ENCODE data around the gene TNIP1. TPM values are rescaled to one million over a fixed set of nuclear protein-coding genes. Genes with fewer than 3 reads are reported as not detected.

Gene TNIP1
- total RNA-seq, 1 experiment from 2014 or later: 41.9 TPM

- DNase-seq (ENCODE audit: low spot score): no peak
These were observed 15.2 kb downstream of the TNIP1 start for GRCh38 chr5:151065609-151066008.

GRCh38 chr5:151064916-151065499 is 15.8 kb downstream of the TNIP1 start:
- DNase-seq (ENCODE audit: low spot score): no peak

- DNase-seq (ENCODE audit: low spot score): peak; percentile 40
These were observed 17.5 kb downstream of the TNIP1 start for GRCh38 chr5:151063142-151063989.

- DNase-seq (ENCODE audit: low spot score): no peak
These were observed 18.3 kb downstream of the TNIP1 start for GRCh38 chr5:151062405-151063141.

- no peak for DNase-seq (ENCODE audit: low spot score)
These were observed 20.1 kb downstream of the TNIP1 start for GRCh38 chr5:151060742-151061141.

GRCh38 chr5:151058891-151059489 is 21.8 kb downstream of the TNIP1 start:
- DNase-seq (ENCODE audit: low spot score): no peak

GRCh38 chr5:151058301-151058700 is 22.5 kb downstream of the TNIP1 start:
- no peak for DNase-seq (ENCODE audit: low spot score)

GRCh38 chr5:151056379-151057325 is 24.2 kb downstream of the TNIP1 start:
- no peak for DNase-seq (ENCODE audit: low spot score)

GRCh38 chr5:151055336-151055735 is 25.5 kb downstream of the TNIP1 start:
- no peak for DNase-seq (ENCODE audit: low spot score)

GRCh38 chr5:151054709-151055108 is 26.1 kb downstream of the TNIP1 start:
- no peak for DNase-seq (ENCODE audit: low spot score)

- DNase-seq (ENCODE audit: low spot score): no peak
These were observed 26.9 kb downstream of the TNIP1 start for GRCh38 chr5:151053796-151054462.

- no peak for DNase-seq (ENCODE audit: low spot score)
These were observed 28.0 kb downstream of the TNIP1 start for GRCh38 chr5:151052836-151053235.

GRCh38 chr5:151051931-151052608 is 28.8 kb downstream of the TNIP1 start:
- DNase-seq (ENCODE audit: low spot score): no peak

GRCh38 chr5:151051066-151051930 is 29.5 kb downstream of the TNIP1 start:
- peak; percentile 60 for DNase-seq (ENCODE audit: low spot score)

GRCh38 chr5:151048526-151048925 is 32.3 kb downstream of the TNIP1 start:
- no peak for DNase-seq (ENCODE audit: low spot score)

- no peak for DNase-seq (ENCODE audit: low spot score)
These were observed 32.9 kb downstream of the TNIP1 start for GRCh38 chr5:151047814-151048425.

GRCh38 chr5:151042453-151043093 is 38.3 kb downstream of the TNIP1 start:
- no peak for DNase-seq (ENCODE audit: low spot score)
